KBM-7 (cell line): Measurements from ENCODE around the gene KRTAP5-1.
"Not testable (repeated sequence)": the region's sequence is repeated elsewhere in the genome, so short reads cannot be mapped to it uniquely, and the experiment has no call there.

Experiments
- DNase-seq: peaks from one replicate; pipeline ENCODE4 v3.0.0-alpha.2; 2015
- in situ Hi-C: fragments of 300-500 bp; cut with MboI; formaldehyde crosslinking; loops from 2 replicates; pipeline ENCODE4 v1.14.3; 2020; ENCODE audit warnings: low sequenced_read_pairs, low pct_unique_long_range_greater_than_20kb, mixed read lengths

Gene KRTAP5-1

GRCh38 chr11:1604711-1605110 is 19.6 kb upstream of the KRTAP5-1 start:
- in situ Hi-C loops, result no loop called here
- DNase-seq, result no peak

DNA sequence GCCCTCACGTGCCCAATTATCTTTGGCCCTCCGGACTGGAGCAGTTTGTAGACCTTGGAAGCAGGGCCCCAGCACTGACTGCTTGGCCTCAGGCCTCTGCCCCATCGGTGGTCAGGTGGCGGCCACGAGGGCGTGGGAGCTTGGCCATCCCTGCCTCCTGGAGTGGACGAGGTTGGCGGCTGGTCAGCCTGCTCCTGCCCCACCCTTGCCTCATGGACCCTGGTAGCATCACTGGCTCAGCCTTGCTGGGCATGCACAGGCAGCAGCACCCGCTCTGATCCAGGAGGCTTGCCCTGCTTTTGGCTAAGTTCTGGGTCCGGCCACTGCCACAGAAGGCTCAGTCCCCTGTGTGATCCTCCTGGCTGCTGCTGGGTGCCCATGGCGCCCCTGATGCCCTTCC is 19.1 kb upstream of the KRTAP5-1 start:
- in situ Hi-C loops, result no loop called here
- DNase-seq, result no peak

DNA sequence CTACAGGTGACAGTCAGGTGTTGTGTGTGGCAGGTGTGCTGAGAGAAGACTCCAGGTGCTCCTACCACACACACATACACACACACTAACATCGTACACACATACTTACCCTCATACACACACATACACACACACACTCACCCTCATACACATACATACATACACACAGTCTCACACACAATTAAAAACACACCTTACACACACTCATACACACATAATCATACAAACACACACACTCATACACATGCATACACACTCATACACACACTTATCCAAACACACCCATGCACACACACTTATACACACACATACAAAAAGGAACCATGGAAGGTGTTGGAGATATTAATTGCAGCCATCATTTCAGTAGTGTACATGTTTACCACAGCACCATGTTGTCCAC is 18.5 kb upstream of the KRTAP5-1 start:
- in situ Hi-C loops, result no loop called here
- DNase-seq, result no peak

DNA sequence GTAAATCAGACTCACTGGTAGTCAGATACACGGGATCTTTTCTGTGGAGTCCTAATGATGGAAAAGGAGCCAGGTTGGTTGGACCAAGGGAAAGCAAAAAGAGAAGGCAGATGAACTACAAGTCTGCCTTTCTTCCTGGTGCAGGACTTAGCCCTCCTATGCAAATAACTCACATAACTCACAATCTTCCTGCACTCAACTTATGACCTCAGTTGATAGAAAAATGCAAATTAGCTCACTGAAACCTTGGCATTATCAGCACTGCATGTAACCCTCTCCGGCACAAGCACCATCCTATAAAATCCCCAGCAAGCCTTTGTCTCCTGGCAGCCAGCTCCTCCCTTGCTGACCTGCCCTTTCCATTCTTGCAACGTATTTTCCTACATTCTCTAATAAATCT is 16.6 kb upstream of the KRTAP5-1 start:
- DNase-seq, in situ Hi-C loops: not testable (repeated sequence)

DNA sequence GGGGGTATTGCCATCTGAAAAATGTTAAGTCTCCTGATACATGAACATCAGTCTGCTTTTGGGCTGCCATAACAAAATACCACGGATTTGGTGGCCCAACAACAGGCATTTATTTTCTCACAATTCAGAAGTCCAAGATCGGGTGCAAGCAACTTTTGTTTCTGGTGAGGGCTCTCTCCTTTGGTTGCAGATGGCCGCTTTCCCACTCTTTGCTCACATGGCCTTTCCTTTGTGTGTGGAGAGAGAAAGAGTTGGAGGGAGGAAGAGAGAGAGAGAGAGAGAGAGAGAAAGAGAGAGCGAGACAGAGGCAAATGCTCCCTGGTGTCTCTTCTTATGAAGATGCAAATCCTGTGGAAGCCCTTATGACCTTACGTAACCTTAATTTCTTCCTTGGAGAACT is 15.5 kb upstream of the KRTAP5-1 start:
- no peak for DNase-seq
- in situ Hi-C loops, result no loop called here

DNA sequence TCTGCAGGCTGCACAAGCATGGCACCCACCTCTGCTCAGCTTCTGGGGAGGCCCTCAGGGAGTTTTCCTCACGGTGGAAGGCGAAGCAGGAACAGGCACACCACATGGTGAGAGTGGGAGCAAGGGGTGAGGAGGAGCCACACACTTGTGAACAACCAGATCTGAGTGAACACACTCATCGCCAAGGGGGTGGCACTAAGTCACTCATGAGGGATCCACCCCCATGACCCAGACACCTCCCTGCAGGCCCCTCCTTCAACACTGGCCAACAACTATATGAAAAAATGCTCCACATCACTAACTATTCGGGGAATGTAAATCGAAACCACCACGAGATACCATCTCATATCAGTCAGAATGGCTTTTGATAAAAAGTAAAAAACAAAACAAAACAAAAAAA is 13.7 kb upstream of the KRTAP5-1 start:
- in situ Hi-C loops, result no loop called here
- DNase-seq, result no peak

GRCh38 chr11:1598406-1598805 is 13.3 kb upstream of the KRTAP5-1 start:
- in situ Hi-C loops, DNase-seq: not testable (repeated sequence)

- in situ Hi-C loops, result no loop called here
- no peak for DNase-seq
Observed at GRCh38 chr11:1597994-1598380, 12.9 kb upstream of the KRTAP5-1 start, which contains the start of gene KRTAP5-2. KRTAP5-2 (minus strand) TSS chr11:1598294; CDS start chr11:1598250, 44 bp downstream.

- DNase-seq, result no peak
- in situ Hi-C loops, result no loop called here
Observed at GRCh38 chr11:1597331-1597993, 12.4 kb upstream of the KRTAP5-1 start.

DNA sequence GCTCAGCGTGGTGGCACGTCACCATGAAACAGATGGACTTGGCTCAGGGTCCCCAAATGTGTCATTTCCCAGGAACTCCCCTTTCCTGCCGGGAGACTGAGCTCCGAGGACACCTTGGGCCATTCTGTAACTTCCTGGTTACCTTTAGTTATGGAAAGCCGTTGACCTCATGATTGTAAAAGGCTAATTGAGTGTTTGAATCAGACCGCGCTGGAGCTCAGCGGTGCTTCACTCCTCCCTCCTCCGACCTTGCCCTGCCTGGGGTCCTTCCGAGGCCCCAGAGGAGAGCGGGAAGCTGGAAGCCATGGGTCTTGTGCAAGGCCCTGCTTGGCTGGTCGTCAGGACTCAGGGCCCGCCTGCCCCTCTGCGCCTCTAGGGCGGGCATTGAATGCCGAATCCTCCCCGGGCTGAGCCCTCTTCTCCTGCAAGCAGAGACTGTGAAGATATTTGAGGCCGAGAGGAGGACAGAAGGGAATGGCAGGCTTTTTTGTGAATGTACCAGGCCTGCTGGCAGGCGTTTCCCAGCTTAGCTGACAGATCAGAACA is 11.6 kb upstream of the KRTAP5-1 start:
- in situ Hi-C loops, result not testable (repeated sequence)

DNA sequence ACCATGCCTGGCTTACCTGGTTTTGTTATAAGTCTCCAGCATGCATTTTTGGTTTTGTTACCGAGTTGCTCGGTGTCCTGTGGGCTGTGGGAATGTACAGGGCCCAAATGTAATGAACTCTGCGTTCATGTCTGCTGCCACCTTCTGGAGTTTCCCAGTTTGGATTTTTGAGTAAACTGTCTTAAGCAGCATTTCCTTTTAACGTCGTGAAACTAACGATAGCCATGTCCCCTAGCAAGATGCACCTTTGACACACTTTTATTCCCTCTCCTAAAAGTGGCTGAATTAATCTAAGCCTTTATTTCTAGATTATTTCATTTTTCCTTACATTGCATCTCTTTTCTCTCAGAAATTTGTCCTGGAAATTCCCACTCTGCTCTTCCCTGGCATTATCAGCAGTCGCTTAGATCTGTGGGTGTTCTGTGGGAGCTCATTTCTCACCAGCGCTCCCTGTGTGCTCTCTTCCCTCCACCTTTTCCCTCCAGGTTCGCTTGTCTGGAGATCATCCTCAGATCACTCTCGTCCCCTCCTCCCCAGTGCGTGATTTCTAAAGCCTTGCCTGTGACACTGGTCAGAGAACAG is 11.0 kb upstream of the KRTAP5-1 start:
- not testable (repeated sequence) for DNase-seq

More for the DNA sequence above, 11.6 kb upstream of the KRTAP5-1 start:
- DNase-seq, result not testable (repeated sequence)

DNA sequence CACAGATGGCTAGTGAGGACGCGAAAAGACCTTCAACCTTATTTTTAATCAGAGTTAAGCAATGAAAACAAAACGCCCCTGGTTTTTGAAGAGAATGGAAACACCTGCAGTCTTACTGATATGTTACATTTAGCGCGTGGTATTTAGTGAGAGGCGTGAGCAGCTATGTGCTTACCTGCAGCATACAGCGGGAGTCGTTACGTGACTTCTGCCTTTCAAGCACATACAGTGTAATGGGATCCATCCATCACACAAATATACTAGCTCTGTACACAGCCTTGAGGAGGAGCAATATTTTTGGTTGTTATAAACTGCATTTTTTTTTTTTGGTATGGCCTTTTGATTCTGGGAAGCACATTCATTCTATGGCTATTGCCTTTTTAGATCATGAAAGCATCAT is 7.5 kb upstream of the KRTAP5-1 start:
- DNase-seq, result no peak
- in situ Hi-C loops, result no loop called here

More for the DNA sequence above, 11.0 kb upstream of the KRTAP5-1 start:
- in situ Hi-C loops, result not testable (repeated sequence)

DNA sequence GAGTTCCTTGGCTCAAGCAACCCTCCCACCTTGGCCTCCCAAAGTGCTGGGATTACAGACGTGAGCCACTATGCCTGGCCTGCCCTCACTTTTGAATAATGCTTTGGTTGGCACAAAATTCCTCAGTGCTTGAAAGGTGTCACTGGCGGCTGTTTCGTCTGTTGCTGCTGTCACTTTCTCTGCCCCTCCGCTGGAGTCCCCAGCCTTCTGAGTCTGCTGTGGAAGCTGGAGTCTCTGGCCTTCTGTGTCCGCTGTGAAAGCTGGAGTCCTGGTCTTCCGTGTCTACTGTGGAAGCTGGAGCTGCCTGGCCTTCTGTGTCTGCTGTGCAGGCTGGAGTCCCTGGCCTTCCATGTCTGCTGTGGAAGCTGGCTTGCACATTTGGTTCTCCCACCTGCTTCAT is 4.9 kb upstream of the KRTAP5-1 start:
- DNase-seq, result no peak
- in situ Hi-C loops, result no loop called here

DNA sequence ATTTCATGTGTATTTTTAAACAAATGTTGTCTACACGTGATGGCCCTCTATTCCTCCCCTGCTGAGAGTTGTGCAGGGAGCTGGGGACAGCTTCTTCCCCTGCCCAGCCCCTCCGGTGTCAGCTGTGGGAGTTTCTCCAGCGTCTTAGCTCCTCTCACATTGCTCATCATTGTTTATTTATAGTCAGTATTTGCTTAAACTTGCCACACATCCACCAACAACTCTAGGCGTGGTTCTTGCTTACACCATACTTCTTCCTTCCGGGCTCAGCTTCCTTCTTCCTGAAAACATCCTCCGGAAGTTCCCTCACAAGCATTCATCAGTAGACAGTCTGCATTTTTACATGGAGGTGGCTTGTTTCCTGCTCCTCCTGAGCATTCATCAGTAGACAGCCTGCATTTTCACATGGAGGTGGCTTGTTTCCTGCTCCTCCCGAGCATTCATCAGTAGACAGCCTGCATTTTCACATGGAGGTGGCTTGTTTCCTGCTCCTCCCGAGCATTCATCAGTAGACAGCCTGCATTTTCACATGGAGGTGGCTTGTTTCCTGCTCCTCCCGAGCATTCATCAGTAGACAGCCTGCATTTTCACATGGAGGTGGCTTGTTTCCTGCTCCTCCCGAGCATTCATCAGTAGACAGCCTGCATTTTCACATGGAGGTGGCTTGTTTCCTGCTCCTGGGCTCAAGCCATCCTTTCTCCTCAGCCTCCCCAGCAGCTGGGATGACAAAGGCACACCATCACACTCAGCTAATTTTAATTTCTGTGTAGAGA is 4.3 kb upstream of the KRTAP5-1 start:
- in situ Hi-C loops, DNase-seq: not testable (repeated sequence)

DNA sequence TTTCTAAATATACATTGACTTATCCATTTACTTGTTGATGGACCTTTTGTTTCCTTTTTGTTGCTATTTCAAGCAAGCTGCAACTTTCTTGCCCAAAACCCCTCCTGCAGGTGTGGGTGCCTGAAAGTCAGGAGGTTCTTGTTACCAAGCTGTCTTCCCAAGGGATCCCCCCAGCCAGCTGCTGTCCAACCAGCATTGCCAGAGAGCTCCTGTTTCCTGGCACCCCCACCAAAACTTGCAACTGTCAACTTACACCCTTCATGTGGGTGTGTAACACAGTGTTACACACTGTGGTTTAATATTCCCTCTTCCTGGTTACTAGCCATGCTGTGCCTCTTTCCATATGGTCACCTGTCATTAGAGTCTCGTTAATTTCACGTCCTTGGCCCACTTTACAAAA is 1.6 kb upstream of the KRTAP5-1 start:
- in situ Hi-C loops, result no loop called here

GRCh38 chr11:1582909-1583308 is 2.2 kb downstream of the KRTAP5-1 start:
- not testable (repeated sequence) for DNase-seq

More for the DNA sequence above, 1.6 kb upstream of the KRTAP5-1 start:
- DNase-seq, result no peak

DNA sequence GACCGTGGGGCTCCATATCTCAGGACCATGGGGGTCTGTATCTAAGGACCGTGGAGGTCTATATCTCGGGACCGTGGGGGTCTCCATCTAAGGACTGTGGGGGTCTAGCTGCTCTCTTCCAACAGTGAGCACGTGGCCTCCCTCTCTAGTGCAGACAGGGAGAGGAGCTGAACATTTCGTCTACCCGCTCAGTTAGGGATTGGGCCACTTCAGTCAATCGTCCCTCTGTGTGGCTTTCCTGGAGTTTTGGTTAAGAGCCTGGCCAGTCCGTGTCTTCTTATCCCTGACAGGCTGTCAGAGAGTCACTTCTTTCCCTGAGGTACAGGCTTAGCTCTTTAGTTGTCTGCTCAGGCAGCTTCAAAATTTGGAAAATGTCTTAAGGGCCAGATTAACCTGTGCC is 3.1 kb downstream of the KRTAP5-1 start:
- no peak for DNase-seq
- in situ Hi-C loops, result no loop called here

More at GRCh38 chr11:1582909-1583308, 2.2 kb downstream of the KRTAP5-1 start:
- in situ Hi-C loops, result not testable (repeated sequence)

GRCh38 chr11:1576825-1577224 is 8.3 kb downstream of the KRTAP5-1 start:
- no peak for DNase-seq
- in situ Hi-C loops, result no loop called here

GRCh38 chr11:1575756-1576155 is 9.3 kb downstream of the KRTAP5-1 start:
- in situ Hi-C loops, DNase-seq: not testable (repeated sequence)

DNA sequence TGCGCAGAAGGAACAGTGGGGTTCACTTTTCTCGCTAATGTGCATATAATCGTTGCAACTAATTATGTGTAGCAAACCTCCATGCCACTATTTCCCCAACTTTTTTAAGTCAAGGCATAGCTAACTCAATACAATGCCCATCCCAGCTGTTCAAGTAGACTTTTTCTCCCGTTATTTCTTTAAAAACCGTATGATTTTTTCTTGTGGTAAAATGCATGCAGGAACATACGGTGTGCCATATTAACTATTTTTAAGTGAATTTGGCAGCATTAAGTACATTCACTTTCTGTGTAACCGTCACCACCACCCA is 10.2 kb downstream of the KRTAP5-1 start:
- no peak for DNase-seq
- in situ Hi-C loops, result no loop called here
